ENCODE results near the gene MYO5C.

DNA sequence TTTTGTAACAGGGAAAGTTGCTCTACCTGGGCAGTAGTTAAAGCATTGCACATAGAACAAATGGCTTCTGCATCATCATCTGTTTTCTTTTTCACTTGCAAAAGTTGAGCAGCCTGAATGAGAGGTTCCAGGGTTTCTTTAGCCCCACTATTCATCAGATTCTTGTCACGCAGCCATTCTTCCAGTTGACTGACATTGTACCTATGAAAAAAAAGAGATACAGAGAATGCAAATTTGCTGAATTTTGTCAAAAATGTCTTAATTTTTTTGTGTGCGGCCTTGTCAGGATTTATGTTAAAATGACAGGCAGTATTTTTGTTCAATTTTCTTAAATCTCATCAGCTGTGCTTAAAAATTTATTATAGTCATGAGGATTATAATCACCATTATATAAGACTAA lies 21.4 kb upstream of the MYO5C start:
- TF ChIP-seq, protein P1, sequence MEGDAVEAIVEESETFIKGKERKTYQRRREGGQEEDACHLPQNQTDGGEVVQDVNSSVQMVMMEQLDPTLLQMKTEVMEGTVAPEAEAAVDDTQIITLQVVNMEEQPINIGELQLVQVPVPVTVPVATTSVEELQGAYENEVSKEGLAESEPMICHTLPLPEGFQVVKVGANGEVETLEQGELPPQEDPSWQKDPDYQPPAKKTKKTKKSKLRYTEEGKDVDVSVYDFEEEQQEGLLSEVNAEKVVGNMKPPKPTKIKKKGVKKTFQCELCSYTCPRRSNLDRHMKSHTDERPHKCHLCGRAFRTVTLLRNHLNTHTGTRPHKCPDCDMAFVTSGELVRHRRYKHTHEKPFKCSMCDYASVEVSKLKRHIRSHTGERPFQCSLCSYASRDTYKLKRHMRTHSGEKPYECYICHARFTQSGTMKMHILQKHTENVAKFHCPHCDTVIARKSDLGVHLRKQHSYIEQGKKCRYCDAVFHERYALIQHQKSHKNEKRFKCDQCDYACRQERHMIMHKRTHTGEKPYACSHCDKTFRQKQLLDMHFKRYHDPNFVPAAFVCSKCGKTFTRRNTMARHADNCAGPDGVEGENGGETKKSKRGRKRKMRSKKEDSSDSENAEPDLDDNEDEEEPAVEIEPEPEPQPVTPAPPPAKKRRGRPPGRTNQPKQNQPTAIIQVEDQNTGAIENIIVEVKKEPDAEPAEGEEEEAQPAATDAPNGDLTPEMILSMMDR (IDR thresholded peaks at IDR 0.05): no peak
- TF ChIP-seq POLR2AphosphoS5 (IDR thresholded peaks at IDR 0.05) (no peak), POLR2A (IDR thresholded peaks at IDR 0.05) (no peak), EP300 (IDR thresholded peaks at IDR 0.05) (no peak)

Measured in upper lobe of left lung (tissue), 4 donors.